GM12801 (cell line): Measurements from ENCODE around the gene ZXDC.

Source experiments
- CTCF ChIP-seq: IDR thresholded peaks from one replicate; pipeline ENCODE4 v1.5.1; 2011; ENCODE audit warnings: control low read depth; ENCODE audit not compliant: insufficient read length; ENCODE audit errors: extremely low read depth

Gene ZXDC

GRCh38 chr3:126493739-126494138 is 18.0 kb upstream of the ZXDC start:
- TF ChIP-seq CTCF: no peak

DNA sequence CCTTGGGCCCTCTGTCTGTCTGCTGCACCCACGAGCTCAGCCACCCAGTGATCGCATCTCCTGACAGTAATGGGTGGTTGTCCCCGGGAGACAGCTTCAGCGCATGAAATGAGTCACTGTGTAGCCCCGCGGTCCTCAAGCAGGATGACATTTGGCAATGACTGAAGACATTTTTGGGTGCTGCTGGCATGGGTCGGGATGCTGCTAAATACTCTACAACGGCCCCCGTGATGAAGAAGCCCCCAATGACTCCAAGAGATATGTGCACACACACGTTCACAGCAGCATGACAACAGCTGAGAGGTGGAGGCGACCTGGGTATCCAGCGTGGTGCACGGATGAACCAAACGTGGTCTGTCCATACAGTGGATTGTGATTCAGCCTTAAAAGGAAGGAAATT is 17.4 kb upstream of the ZXDC start:
- TF ChIP-seq CTCF: no peak

DNA sequence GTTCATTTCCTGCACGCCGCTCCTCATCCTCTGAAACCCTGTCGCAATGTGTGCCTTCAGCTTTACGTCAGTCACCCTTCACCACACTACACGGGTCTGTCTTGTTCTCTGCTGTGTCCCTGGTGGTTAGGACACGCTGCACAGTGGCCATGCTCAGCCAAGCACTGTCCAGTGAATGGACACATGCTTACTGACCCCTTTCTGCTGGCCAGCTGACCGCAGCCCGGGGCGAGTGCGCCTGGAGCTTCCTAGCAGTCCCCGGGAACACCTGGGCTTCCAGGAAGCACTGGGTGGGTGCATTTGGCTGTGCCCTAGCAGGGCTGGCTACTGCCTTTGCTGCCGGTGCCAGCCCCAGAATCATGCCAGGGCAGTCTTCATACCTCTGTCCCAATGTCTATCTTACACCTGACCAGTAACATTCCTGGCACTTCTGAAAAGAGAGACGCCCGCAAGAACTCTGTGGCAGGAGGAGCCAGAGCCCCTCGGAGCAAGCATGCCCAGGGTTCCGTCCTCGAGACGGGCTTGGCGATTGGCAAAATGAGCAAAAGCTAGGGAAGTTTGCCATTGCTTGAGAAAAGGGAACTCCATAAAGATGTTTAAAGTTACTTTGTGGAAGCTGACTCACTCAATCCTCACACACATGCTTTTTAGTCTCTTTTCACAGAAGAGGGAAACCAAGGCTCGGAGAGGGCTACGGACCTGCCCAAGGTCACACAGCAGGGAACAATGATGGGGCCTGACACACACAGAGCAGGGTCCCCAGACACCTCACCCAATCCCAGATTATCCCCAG is 15.7 kb upstream of the ZXDC start:
- no peak for TF ChIP-seq CTCF

GRCh38 chr3:126490619-126491018 is 14.9 kb upstream of the ZXDC start:
- no peak for TF ChIP-seq CTCF

- TF ChIP-seq CTCF: no peak
Observed at GRCh38 chr3:126488886-126489569, 13.3 kb upstream of the ZXDC start.

DNA sequence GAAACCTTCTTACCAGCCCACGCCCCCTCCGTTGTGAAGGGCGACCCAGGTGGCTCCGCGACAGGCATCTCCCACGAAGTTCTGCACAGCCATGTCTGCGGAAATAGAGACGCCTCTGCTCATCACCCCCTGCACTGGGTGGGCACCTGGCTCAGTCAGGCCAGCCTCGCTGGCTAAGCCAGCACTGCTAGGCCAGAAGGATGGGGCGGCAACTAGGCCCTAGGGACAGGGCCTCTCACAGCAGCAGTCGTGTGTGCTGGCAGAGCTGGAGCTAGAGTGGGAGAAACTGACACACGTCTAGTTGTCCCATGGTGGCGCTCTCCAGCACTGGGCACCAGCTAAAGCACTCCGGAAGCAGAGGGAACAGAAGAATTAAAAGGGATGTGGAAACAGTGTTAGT is 12.5 kb upstream of the ZXDC start:
- no peak for TF ChIP-seq CTCF

DNA sequence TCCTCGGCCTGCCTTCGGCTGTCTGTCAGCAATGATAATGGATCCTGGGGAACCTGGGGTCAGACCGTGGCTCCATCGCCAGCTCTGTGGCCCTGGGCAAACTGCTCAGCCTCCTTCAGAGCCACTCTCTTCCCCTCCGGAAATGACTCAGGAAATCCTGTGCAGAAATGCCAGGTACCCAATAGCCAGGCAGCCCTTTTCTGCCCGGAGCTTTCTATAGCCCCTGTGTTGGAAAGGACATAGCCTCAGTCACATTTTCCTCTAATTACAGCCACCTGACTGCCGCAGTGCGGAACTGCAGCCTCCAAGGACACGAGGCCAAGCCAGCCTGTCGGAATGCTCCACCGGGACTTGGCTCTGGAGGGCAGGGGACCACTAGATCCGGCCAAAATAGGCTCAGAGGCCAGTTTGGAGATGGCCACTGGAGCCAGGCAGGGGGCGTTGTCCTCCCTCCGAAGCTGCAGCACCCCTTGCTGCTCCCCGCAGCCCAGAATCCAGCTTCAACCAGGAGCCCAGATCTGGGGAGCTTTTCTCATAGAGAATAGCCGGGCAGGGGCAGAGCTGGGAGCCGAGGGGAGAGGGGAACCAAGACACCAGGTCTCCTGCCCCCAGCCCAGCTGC is 11.6 kb upstream of the ZXDC start:
- no peak for TF ChIP-seq CTCF
